Uterus (tissue), 4 donors: Measurements from ENCODE around the gene CDSN. TPM values are rescaled to one million over a fixed set of nuclear protein-coding genes. Genes with fewer than 3 reads are reported as not detected.

Source experiments
- small RNA-seq: library from RNA; depleted of rRNA; stranded (forward); fragments of <200 nt; gene quantifications from one replicate; pipeline ENCODE3, GENCODE V24; 2016
- total RNA-seq, 4 donors: library from RNA; depleted of rRNA in 3 of 4; stranded (reverse); fragments of >200 nt in 3 of 4; gene quantifications; one replicate each; pipeline versions ENCODE4 v1.1.0 to v1.2.4, GENCODE V29; 2014 to 2023
- donor health status: DM: yes; HTN: yes; CAD: no.

The CDSN gene
- total RNA-seq, 4 donors from 2014 or later = 0.28 TPM; not detected in 3

Small RNAs within 50 kb of the gene (small RNA-seq; reads per million reads assigned to genes)
- gene POLR2LP1 = not detected
- gene RNU6-1133P = not detected

Other genes starting within 250 kb of the CDSN start
- 10 to 100 TPM in 2 of 4 donors, 1 to 10 TPM in 2; 2.1 to 74.1 (median 30.3) TPM for gene DDR1, start 235.9 kb downstream of the CDSN start, total RNA-seq
- gene GTF2H4, start 212.2 kb downstream of the CDSN start, total RNA-seq = 10 to 100 TPM in 3 of 4 donors, not detected in 1; 27.4 to 96.6 (median 65.2) TPM
- gene VARS2, start 206.2 kb downstream of the CDSN start, total RNA-seq = 10 to 100 TPM; 12.6 to 34.2 (median 22.4) TPM
- 1 to 10 TPM in 1 of 4 donors, not detected in 3; 1.1 TPM for gene SFTA2, start 188.3 kb downstream of the CDSN start, total RNA-seq
- gene MUCL3, start 179.5 kb downstream of the CDSN start, total RNA-seq = under 1 TPM in 1 of 4 donors, not detected in 3; under 0.01 TPM
- under 1 TPM in 2 of 4 donors, not detected in 2; 0.28 to 0.59 TPM for gene MUC21, start 136.7 kb downstream of the CDSN start, total RNA-seq
- not detected for gene MUC22, start 110.0 kb downstream of the CDSN start, total RNA-seq
- gene C6orf15, start 7.9 kb downstream of the CDSN start, total RNA-seq = under 1 TPM in 1 of 4 donors, not detected in 3; 0.35 TPM
- gene PSORS1C1, start 5.6 kb downstream of the CDSN start, total RNA-seq = 1 to 10 TPM in 1 of 4 donors, under 1 TPM in 3; under 0.01 to 4.5 (median 0.54) TPM
- not detected for gene PSORS1C2, start 18.6 kb upstream of the CDSN start, total RNA-seq
- 10 to 100 TPM in 2 of 4 donors, 1 to 10 TPM in 1, under 1 TPM in 1; 0.59 to 28.1 (median 12.5) TPM for gene CCHCR1, start 37.4 kb upstream of the CDSN start, total RNA-seq
- gene TCF19, start 38.1 kb upstream of the CDSN start, total RNA-seq = 10 to 100 TPM in 3 of 4 donors, 1 to 10 TPM in 1; 3.6 to 22.3 (median 12.6) TPM
- 1 to 10 TPM in 2 of 4 donors, under 1 TPM in 1, not detected in 1; 0.67 to 2.8 (median 1.8) TPM for gene POU5F1, start 50.2 kb upstream of the CDSN start, total RNA-seq
- gene HLA-C, start 151.6 kb upstream of the CDSN start, total RNA-seq = 100 to 1,000 TPM; 209 to 650 (median 336) TPM
- 1,000 to 10,000 TPM in 1 of 4 donors, 100 to 1,000 TPM in 3; 134 to 1,272 (median 737) TPM for gene HLA-B, start 236.7 kb upstream of the CDSN start, total RNA-seq